WTC11 (cell line): ENCODE data around the gene GSX2. TPM values are rescaled to one million over a fixed set of nuclear protein-coding genes. Genes with fewer than 3 reads are reported as not detected.

Source experiments
- ATAC-seq: fragments of 200-7000 bp; cut with Tn5 transposase; 2 replicates; pipeline ENCODE4 v1.10.0; 2021; ENCODE audit warnings: mild to moderate bottlenecking, moderate library complexity
- CTCF ChIA-PET: fragments of 300-600 bp; sonication (Branson Sonifier 250); formaldehyde crosslinking; loops from one replicate; lab custom pipeline; 2021; ENCODE audit warnings: antibody characterized with exemption; lab: Charles Lee
- POLR2A ChIA-PET: fragments of 350-600 bp; sonication (Branson Sonifier 250); formaldehyde crosslinking; loops from one replicate; lab custom pipeline; 2021; ENCODE audit warnings: antibody characterized with exemption; lab: Charles Lee
- DNase-seq: peaks from one replicate; pipeline ENCODE4 v3.0.0; 2021; ENCODE audit warnings: low spot score
- H3K27ac Mint-ChIP-seq: 2 replicates; pipeline ENCODE4 v1.8.0; 2021; ENCODE audit warnings: mixed read lengths
- H3K27me3 Mint-ChIP-seq: 2 replicates; pipeline ENCODE4 v1.8.0; 2021; ENCODE audit warnings: low read depth, mild to moderate bottlenecking, moderate library complexity, mixed read lengths
- H3K36me3 Mint-ChIP-seq: 2 replicates; pipeline ENCODE4 v1.8.0; 2021; ENCODE audit warnings: mixed read lengths
- H3K4me1 Mint-ChIP-seq: 2 replicates; pipeline ENCODE4 v1.8.0; 2022; ENCODE audit warnings: mixed read lengths
- H3K4me3 Mint-ChIP-seq: 2 replicates; pipeline ENCODE4 v1.8.0; 2021; ENCODE audit warnings: mild to moderate bottlenecking, moderate library complexity, mixed read lengths
- H3K9me3 Mint-ChIP-seq: 2 replicates; pipeline ENCODE4 v1.8.0; 2021; ENCODE audit warnings: mixed read lengths
- ESRRA ChIP-seq: sonication (generic); formaldehyde crosslinking; IDR thresholded peaks from 2 replicates; pipeline ENCODE4 v1.8.1; 2022; ENCODE audit warnings: mild to moderate bottlenecking, missing genetic modification reagents, borderline replicate concordance
- ETV6 ChIP-seq: sonication (generic); formaldehyde crosslinking; IDR thresholded peaks from 2 replicates; pipeline ENCODE4 v1.8.1; 2022; ENCODE audit warnings: mild to moderate bottlenecking, missing genetic modification reagents
- FOXK1 ChIP-seq: sonication (generic); formaldehyde crosslinking; IDR thresholded peaks from 2 replicates; pipeline ENCODE4 v1.8.0; 2022; ENCODE audit warnings: mild to moderate bottlenecking, moderate library complexity, missing genetic modification reagents
- FOXP1 ChIP-seq: sonication (generic); formaldehyde crosslinking; IDR thresholded peaks from 2 replicates; pipeline ENCODE4 v1.8.0; 2022; ENCODE audit warnings: missing genetic modification reagents, mild to moderate bottlenecking, moderate library complexity, borderline replicate concordance
- GABPB1 ChIP-seq: sonication (generic); formaldehyde crosslinking; IDR thresholded peaks from 2 replicates; pipeline ENCODE4 v1.8.1; 2023; ENCODE audit warnings: mild to moderate bottlenecking, missing genetic modification reagents
- IRF2 ChIP-seq: sonication (generic); formaldehyde crosslinking; IDR thresholded peaks from 2 replicates; pipeline ENCODE4 v1.8.0; 2022; ENCODE audit warnings: low read depth, missing genetic modification reagents, borderline replicate concordance
- NFYB ChIP-seq: sonication (generic); formaldehyde crosslinking; conservative IDR thresholded peaks from 2 replicates; pipeline ENCODE4 v1.8.0; 2022; ENCODE audit warnings: low read depth, missing genetic modification reagents
- RORB ChIP-seq: fragments of 250-450 bp; sonication (Bioruptor Pico); IDR thresholded peaks from 2 replicates; pipeline ENCODE4 v1.9.0; 2021; ENCODE audit warnings: mild to moderate bottlenecking
- SMAD4 ChIP-seq: sonication (generic); formaldehyde crosslinking; IDR thresholded peaks from 2 replicates; pipeline ENCODE4 v1.8.0; 2022; ENCODE audit warnings: mild to moderate bottlenecking, missing genetic modification reagents
- ZNF263 ChIP-seq: sonication (generic); formaldehyde crosslinking; IDR thresholded peaks from 2 replicates; pipeline ENCODE4 v1.8.1; 2022; ENCODE audit warnings: low read depth, mild to moderate bottlenecking, moderate library complexity, missing genetic modification reagents
- total RNA-seq: library from RNA; stranded (reverse); gene quantifications from 3 replicates; pipeline ENCODE4 v1.2.3, GENCODE V29; 2021
- TF ChIP-seq, protein P1 (sequence below): sonication (generic); formaldehyde crosslinking; IDR thresholded peaks from 2 replicates; pipeline ENCODE4 v1.8.1; 2022; ENCODE audit warnings: mild to moderate bottlenecking, missing genetic modification reagents, moderate library complexity, borderline replicate concordance
- TF ChIP-seq, protein P2 (sequence below): fragments of 250-450 bp; sonication (Bioruptor Pico); IDR thresholded peaks from 2 replicates; pipeline ENCODE4 v1.9.0; 2021; ENCODE audit warnings: mild to moderate bottlenecking, borderline replicate concordance
- TF ChIP-seq, protein P3 (sequence below): fragments of 200-600 bp; IDR thresholded peaks from 2 replicates; pipeline ENCODE4 v1.8.0; 2022; ENCODE audit warnings: antibody characterized with exemption
- TF ChIP-seq, protein P4 (sequence below): sonication (generic); formaldehyde crosslinking; IDR thresholded peaks from 2 replicates; pipeline ENCODE4 v1.8.1; 2023; ENCODE audit warnings: mild to moderate bottlenecking, missing genetic modification reagents
- TF ChIP-seq, protein P5 (sequence below): sonication (generic); formaldehyde crosslinking; IDR thresholded peaks from 2 replicates; pipeline ENCODE4 v1.8.0; 2022; ENCODE audit warnings: mild to moderate bottlenecking, missing genetic modification reagents
- TF ChIP-seq, protein P6 (sequence below): sonication (generic); formaldehyde crosslinking; IDR thresholded peaks from 2 replicates; pipeline ENCODE4 v1.8.0; 2023; ENCODE audit warnings: missing genetic modification reagents, mild to moderate bottlenecking, borderline replicate concordance

The GSX2 gene
- total RNA-seq, 1 experiment from 2014 or later, result not detected

DNA sequence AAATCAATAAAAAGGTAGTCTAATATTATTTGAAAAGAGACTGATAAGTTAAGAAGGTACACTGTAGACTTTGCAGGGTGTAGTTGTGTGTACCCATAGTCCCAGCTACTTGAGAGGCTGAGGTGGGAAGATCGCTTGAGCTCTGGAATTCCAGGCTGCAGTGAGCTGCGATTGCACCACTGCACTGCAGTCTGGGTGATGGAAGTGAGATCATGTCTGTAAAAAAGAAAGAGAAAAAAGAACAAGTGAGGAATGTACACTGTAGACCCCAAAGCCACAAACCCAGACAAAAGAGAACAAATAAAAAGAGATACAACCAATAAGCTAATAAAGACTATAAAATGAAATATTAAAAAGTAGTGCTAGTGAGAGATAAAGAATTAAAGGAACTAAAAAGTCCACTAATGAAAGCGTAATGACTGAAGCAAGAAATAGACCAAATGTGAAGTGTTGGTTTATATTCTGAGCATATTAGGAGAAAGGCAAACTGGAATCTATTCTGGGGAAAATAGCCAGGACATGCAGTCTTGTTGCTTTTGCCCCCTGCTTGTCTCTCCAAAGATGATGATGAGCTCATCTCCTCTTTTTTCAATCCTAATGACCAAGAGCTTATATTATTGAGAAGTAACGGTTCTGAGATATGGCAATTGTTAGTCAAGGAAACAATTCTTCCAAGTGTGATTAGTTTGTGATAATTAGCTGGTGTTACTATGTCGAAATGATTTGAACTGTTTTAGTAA lies 19.1 kb downstream of the GSX2 start:
- H3K9me3 Mint-ChIP-seq, result no peaks in the 10 kb centered on the region

More for the DNA sequence above, 19.1 kb downstream of the GSX2 start:
- H3K36me3 Mint-ChIP-seq, result no peaks in the 10 kb centered on the region
- CTCF ChIA-PET, result no interaction called here
- TF ChIP-seq NFYB (CRISPR knock-in tag), result no peak
- no peak for TF ChIP-seq ZNF263 (CRISPR knock-in tag)
- TF ChIP-seq ESRRA (CRISPR knock-in tag), result no peak
- no peak for TF ChIP-seq ETV6
- TF ChIP-seq, protein P1, sequence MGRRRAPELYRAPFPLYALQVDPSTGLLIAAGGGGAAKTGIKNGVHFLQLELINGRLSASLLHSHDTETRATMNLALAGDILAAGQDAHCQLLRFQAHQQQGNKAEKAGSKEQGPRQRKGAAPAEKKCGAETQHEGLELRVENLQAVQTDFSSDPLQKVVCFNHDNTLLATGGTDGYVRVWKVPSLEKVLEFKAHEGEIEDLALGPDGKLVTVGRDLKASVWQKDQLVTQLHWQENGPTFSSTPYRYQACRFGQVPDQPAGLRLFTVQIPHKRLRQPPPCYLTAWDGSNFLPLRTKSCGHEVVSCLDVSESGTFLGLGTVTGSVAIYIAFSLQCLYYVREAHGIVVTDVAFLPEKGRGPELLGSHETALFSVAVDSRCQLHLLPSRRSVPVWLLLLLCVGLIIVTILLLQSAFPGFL (CRISPR knock-in tag), result no peak
- no peak for TF ChIP-seq GABPB1 (CRISPR knock-in tag)
- TF ChIP-seq, protein P2, sequence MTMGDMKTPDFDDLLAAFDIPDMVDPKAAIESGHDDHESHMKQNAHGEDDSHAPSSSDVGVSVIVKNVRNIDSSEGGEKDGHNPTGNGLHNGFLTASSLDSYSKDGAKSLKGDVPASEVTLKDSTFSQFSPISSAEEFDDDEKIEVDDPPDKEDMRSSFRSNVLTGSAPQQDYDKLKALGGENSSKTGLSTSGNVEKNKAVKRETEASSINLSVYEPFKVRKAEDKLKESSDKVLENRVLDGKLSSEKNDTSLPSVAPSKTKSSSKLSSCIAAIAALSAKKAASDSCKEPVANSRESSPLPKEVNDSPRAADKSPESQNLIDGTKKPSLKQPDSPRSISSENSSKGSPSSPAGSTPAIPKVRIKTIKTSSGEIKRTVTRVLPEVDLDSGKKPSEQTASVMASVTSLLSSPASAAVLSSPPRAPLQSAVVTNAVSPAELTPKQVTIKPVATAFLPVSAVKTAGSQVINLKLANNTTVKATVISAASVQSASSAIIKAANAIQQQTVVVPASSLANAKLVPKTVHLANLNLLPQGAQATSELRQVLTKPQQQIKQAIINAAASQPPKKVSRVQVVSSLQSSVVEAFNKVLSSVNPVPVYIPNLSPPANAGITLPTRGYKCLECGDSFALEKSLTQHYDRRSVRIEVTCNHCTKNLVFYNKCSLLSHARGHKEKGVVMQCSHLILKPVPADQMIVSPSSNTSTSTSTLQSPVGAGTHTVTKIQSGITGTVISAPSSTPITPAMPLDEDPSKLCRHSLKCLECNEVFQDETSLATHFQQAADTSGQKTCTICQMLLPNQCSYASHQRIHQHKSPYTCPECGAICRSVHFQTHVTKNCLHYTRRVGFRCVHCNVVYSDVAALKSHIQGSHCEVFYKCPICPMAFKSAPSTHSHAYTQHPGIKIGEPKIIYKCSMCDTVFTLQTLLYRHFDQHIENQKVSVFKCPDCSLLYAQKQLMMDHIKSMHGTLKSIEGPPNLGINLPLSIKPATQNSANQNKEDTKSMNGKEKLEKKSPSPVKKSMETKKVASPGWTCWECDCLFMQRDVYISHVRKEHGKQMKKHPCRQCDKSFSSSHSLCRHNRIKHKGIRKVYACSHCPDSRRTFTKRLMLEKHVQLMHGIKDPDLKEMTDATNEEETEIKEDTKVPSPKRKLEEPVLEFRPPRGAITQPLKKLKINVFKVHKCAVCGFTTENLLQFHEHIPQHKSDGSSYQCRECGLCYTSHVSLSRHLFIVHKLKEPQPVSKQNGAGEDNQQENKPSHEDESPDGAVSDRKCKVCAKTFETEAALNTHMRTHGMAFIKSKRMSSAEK, result no peak
- TF ChIP-seq, protein P3, sequence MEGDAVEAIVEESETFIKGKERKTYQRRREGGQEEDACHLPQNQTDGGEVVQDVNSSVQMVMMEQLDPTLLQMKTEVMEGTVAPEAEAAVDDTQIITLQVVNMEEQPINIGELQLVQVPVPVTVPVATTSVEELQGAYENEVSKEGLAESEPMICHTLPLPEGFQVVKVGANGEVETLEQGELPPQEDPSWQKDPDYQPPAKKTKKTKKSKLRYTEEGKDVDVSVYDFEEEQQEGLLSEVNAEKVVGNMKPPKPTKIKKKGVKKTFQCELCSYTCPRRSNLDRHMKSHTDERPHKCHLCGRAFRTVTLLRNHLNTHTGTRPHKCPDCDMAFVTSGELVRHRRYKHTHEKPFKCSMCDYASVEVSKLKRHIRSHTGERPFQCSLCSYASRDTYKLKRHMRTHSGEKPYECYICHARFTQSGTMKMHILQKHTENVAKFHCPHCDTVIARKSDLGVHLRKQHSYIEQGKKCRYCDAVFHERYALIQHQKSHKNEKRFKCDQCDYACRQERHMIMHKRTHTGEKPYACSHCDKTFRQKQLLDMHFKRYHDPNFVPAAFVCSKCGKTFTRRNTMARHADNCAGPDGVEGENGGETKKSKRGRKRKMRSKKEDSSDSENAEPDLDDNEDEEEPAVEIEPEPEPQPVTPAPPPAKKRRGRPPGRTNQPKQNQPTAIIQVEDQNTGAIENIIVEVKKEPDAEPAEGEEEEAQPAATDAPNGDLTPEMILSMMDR, result no peak
- TF ChIP-seq FOXK1 (CRISPR knock-in tag), result no peak
- TF ChIP-seq RORB (CRISPR knock-in tag), result no peak
- TF ChIP-seq SMAD4 (CRISPR knock-in tag), result no peak
- no peak for TF ChIP-seq IRF2 (CRISPR knock-in tag)
- TF ChIP-seq FOXP1 (CRISPR knock-in tag), result no peak
- TF ChIP-seq, protein P4, sequence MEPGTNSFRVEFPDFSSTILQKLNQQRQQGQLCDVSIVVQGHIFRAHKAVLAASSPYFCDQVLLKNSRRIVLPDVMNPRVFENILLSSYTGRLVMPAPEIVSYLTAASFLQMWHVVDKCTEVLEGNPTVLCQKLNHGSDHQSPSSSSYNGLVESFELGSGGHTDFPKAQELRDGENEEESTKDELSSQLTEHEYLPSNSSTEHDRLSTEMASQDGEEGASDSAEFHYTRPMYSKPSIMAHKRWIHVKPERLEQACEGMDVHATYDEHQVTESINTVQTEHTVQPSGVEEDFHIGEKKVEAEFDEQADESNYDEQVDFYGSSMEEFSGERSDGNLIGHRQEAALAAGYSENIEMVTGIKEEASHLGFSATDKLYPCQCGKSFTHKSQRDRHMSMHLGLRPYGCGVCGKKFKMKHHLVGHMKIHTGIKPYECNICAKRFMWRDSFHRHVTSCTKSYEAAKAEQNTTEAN (CRISPR knock-in tag), result no peak
- TF ChIP-seq, protein P5, sequence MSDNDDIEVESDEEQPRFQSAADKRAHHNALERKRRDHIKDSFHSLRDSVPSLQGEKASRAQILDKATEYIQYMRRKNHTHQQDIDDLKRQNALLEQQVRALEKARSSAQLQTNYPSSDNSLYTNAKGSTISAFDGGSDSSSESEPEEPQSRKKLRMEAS, result no peak
- TF ChIP-seq, protein P6, sequence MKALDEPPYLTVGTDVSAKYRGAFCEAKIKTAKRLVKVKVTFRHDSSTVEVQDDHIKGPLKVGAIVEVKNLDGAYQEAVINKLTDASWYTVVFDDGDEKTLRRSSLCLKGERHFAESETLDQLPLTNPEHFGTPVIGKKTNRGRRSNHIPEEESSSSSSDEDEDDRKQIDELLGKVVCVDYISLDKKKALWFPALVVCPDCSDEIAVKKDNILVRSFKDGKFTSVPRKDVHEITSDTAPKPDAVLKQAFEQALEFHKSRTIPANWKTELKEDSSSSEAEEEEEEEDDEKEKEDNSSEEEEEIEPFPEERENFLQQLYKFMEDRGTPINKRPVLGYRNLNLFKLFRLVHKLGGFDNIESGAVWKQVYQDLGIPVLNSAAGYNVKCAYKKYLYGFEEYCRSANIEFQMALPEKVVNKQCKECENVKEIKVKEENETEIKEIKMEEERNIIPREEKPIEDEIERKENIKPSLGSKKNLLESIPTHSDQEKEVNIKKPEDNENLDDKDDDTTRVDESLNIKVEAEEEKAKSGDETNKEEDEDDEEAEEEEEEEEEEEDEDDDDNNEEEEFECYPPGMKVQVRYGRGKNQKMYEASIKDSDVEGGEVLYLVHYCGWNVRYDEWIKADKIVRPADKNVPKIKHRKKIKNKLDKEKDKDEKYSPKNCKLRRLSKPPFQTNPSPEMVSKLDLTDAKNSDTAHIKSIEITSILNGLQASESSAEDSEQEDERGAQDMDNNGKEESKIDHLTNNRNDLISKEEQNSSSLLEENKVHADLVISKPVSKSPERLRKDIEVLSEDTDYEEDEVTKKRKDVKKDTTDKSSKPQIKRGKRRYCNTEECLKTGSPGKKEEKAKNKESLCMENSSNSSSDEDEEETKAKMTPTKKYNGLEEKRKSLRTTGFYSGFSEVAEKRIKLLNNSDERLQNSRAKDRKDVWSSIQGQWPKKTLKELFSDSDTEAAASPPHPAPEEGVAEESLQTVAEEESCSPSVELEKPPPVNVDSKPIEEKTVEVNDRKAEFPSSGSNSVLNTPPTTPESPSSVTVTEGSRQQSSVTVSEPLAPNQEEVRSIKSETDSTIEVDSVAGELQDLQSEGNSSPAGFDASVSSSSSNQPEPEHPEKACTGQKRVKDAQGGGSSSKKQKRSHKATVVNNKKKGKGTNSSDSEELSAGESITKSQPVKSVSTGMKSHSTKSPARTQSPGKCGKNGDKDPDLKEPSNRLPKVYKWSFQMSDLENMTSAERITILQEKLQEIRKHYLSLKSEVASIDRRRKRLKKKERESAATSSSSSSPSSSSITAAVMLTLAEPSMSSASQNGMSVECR (CRISPR knock-in tag), result no peak
- ATAC-seq (no peak), DNase-seq (no peak)
- no peaks in the 10 kb centered on the region for H3K4me1 Mint-ChIP-seq
- H3K4me3 Mint-ChIP-seq, result no peak overlapping the region
- POLR2A ChIA-PET, result interaction anchor here (0.6 kb wide), 1 partner anchor 12 kb away, joined by 3 read pairs; no protein-coding TSS in a partner anchor
- H3K27ac Mint-ChIP-seq, result no peak overlapping the region
- no peaks in the 10 kb centered on the region for H3K27me3 Mint-ChIP-seq
